Activated naive CD4-positive, alpha-beta T cell (primary cell): ENCODE data around the gene LILRA5.
"Not testable (repeated sequence)": the region's sequence is repeated elsewhere in the genome, so short reads cannot be mapped to it uniquely, and the experiment has no call there.

Experiments used
- DNase-seq, 4 experiments: peaks; one replicate each; lab custom pipeline; 2025; lab: John Stamatoyannopoulos, UW

Gene LILRA5

GRCh38 chr19:54333586-54334298, 20.8 kb upstream of the LILRA5 start:
- DNase-seq, result no peak

- DNase-seq, result no peak
These were observed 19.2 kb upstream of the LILRA5 start for GRCh38 chr19:54332149-54332548.

GRCh38 chr19:54331626-54332025, 18.7 kb upstream of the LILRA5 start:
- DNase-seq, result no peak

- DNase-seq, result no peak
These were observed 16.7 kb upstream of the LILRA5 start for GRCh38 chr19:54329476-54330165.

GRCh38 chr19:54328781-54329180, 15.8 kb upstream of the LILRA5 start:
- not testable (repeated sequence) for DNase-seq

GRCh38 chr19:54325631-54326030, 12.7 kb upstream of the LILRA5 start:
- DNase-seq, result no peak

GRCh38 chr19:54325194-54325621, 12.2 kb upstream of the LILRA5 start:
- DNase-seq, result peak in 2 of 4 experiments; percentile 5 to 19

GRCh38 chr19:54324071-54324470, 11.1 kb upstream of the LILRA5 start:
- no peak for DNase-seq

- DNase-seq, result not testable (repeated sequence)
These were observed 10.0 kb upstream of the LILRA5 start for GRCh38 chr19:54322934-54323333.

- not testable (repeated sequence) for DNase-seq
These were observed 9.3 kb upstream of the LILRA5 start for GRCh38 chr19:54322295-54322694.

GRCh38 chr19:54319892-54320670, 7.1 kb upstream of the LILRA5 start:
- no peak for DNase-seq

- no peak for DNase-seq
These were observed 6.1 kb upstream of the LILRA5 start for GRCh38 chr19:54319049-54319448.

GRCh38 chr19:54317965-54318240, 4.9 kb upstream of the LILRA5 start:
- no peak for DNase-seq

GRCh38 chr19:54317108-54317964, 4.4 kb upstream of the LILRA5 start:
- no peak for DNase-seq

GRCh38 chr19:54316746-54317107, 3.8 kb upstream of the LILRA5 start:
- DNase-seq, result no peak

- DNase-seq, result no peak
These were observed 3.0 kb upstream of the LILRA5 start for GRCh38 chr19:54315956-54316355.

GRCh38 chr19:54312011-54312410, 955 bp downstream of the LILRA5 start:
- no peak for DNase-seq

GRCh38 chr19:54311486-54311885, 1.5 kb downstream of the LILRA5 start:
- no peak for DNase-seq

GRCh38 chr19:54310543-54310942, 2.4 kb downstream of the LILRA5 start:
- no peak for DNase-seq

- no peak for DNase-seq
These were observed 3.2 kb downstream of the LILRA5 start for GRCh38 chr19:54309811-54310210.

GRCh38 chr19:54307389-54308020, 5.5 kb downstream of the LILRA5 start:
- no peak for DNase-seq

GRCh38 chr19:54305141-54305540, 7.8 kb downstream of the LILRA5 start:
- no peak for DNase-seq
